DOHH2 (cell line): Measurements from ENCODE around the gene PCDH9.

Experiments used
- H3F3A ChIP-seq: fragments of 200-600 bp; sonication (generic), shearing (Covaris generic); 2 replicates; pipeline ENCODE4 v1.6.0; 2016; ENCODE audit warnings: antibody characterized with exemption, mild to moderate bottlenecking; ENCODE audit not compliant: control insufficient read depth, insufficient read depth
- H3K27ac ChIP-seq: fragments of 200-600 bp; sonication (generic); 2 replicates; pipeline ENCODE4 v1.5.1; 2014; ENCODE audit warnings: low read depth, mild to moderate bottlenecking, low read length, moderate library complexity
- H3K27me3 ChIP-seq: fragments of 200-600 bp; sonication (generic); 2 replicates; pipeline ENCODE4 v1.6.1; 2014; ENCODE audit warnings: mild to moderate bottlenecking, low read length, mixed read lengths; ENCODE audit not compliant: control insufficient read depth
- H3K36me3 ChIP-seq: fragments of 200-600 bp; sonication (generic); 2 replicates; pipeline ENCODE4 v1.6.1; 2014; ENCODE audit warnings: mild to moderate bottlenecking, low read length, moderate library complexity, mixed read lengths; ENCODE audit not compliant: control insufficient read depth
- H3K4me1 ChIP-seq: fragments of 200-600 bp; sonication (generic); 2 replicates; pipeline ENCODE4 v1.6.1; 2014; ENCODE audit warnings: mild to moderate bottlenecking, low read length, mixed read lengths; ENCODE audit not compliant: control insufficient read depth
- H3K4me2 ChIP-seq: fragments of 200-600 bp; sonication (generic); 2 replicates; pipeline ENCODE4 v1.6.0; 2014; ENCODE audit warnings: mild to moderate bottlenecking, low read length, moderate library complexity
- H3K4me3 ChIP-seq: fragments of 200-600 bp; sonication (generic); 2 replicates; pipeline ENCODE4 v1.5.1; 2014; ENCODE audit warnings: mild to moderate bottlenecking, low read length, mixed read lengths
- H3K79me2 ChIP-seq: fragments of 200-600 bp; sonication (generic); 2 replicates; pipeline ENCODE4 v1.6.1; 2014; ENCODE audit warnings: mild to moderate bottlenecking, low read length, mixed read lengths; ENCODE audit not compliant: control insufficient read depth
- H3K9me2 ChIP-seq: fragments of 200-600 bp; sonication (generic); replicated peaks from 2 replicates; pipeline ENCODE4 v1.6.1; 2014; ENCODE audit warnings: mild to moderate bottlenecking, low read length, mixed read lengths; ENCODE audit not compliant: control insufficient read depth
- H3K9me3 ChIP-seq: fragments of 200-600 bp; sonication (generic); 2 replicates; pipeline ENCODE4 v1.6.1; 2014; ENCODE audit warnings: antibody characterized with exemption, low read length, mixed read lengths; ENCODE audit not compliant: control insufficient read depth, insufficient read depth
- H4K20me1 ChIP-seq: fragments of 200-600 bp; sonication (generic); 2 replicates; pipeline ENCODE4 v1.6.0; 2014; ENCODE audit warnings: low read depth, mild to moderate bottlenecking, antibody characterized with exemption, low read length, moderate library complexity; ENCODE audit not compliant: control insufficient read depth, insufficient read depth
- EZH2phosphoT487 ChIP-seq: fragments of 200-600 bp; sonication (generic); IDR thresholded peaks from 2 replicates; pipeline ENCODE4 v1.6.1; 2017; ENCODE audit warnings: borderline replicate concordance, mild to moderate bottlenecking, antibody characterized with exemption, low read length, moderate library complexity, mixed read lengths
- TF ChIP-seq, protein P1 (sequence below): fragments of 200-600 bp; sonication (generic); IDR thresholded peaks from one replicate; pipeline ENCODE4 v1.5.1; 2014; ENCODE audit warnings: antibody characterized with exemption, mild to moderate bottlenecking, low read depth, low read length; ENCODE audit not compliant: poor library complexity, severe bottlenecking

Gene PCDH9

GRCh38 chr13:66369666-66370065 is 860.5 kb downstream of the PCDH9 start:
- no peaks in the 10 kb centered on the region for H3F3A ChIP-seq
- no peaks in the 10 kb centered on the region for H3K9me3 ChIP-seq
- no peak overlapping the region for H3K4me2 ChIP-seq
- TF ChIP-seq, protein P1, sequence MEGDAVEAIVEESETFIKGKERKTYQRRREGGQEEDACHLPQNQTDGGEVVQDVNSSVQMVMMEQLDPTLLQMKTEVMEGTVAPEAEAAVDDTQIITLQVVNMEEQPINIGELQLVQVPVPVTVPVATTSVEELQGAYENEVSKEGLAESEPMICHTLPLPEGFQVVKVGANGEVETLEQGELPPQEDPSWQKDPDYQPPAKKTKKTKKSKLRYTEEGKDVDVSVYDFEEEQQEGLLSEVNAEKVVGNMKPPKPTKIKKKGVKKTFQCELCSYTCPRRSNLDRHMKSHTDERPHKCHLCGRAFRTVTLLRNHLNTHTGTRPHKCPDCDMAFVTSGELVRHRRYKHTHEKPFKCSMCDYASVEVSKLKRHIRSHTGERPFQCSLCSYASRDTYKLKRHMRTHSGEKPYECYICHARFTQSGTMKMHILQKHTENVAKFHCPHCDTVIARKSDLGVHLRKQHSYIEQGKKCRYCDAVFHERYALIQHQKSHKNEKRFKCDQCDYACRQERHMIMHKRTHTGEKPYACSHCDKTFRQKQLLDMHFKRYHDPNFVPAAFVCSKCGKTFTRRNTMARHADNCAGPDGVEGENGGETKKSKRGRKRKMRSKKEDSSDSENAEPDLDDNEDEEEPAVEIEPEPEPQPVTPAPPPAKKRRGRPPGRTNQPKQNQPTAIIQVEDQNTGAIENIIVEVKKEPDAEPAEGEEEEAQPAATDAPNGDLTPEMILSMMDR: no peak
- TF ChIP-seq EZH2phosphoT487: no peak
- no peaks in the 10 kb centered on the region for H3K4me1 ChIP-seq
- no peaks in the 10 kb centered on the region for H3K9me2 ChIP-seq
- H3K4me3 ChIP-seq: no peak overlapping the region
- no peak overlapping the region for H3K27ac ChIP-seq
- H3K27me3 ChIP-seq: no peaks in the 10 kb centered on the region
- no peaks in the 10 kb centered on the region for H3K36me3 ChIP-seq
- no peaks in the 10 kb centered on the region for H4K20me1 ChIP-seq
- H3K79me2 ChIP-seq: no peaks in the 10 kb centered on the region

DNA sequence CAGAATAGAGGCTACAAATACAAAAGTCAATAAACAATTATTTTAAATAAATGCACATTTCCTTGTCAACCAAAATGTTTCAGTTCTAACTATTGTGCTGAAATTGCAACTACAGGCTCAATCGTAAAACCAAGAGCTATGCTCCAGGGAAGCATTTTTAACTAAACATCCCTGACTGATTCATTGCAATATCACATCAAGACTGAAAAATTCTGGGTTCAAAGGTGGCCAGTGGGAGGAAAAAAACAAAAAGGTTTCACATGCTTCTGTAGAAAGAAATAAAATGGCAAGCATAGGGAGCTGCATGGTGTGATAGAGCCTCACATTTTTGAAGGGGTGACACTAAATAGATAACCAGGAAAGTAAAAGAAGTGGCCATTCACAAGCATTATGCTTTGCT is 862.8 kb downstream of the PCDH9 start:
- H3K4me3 ChIP-seq: no peak overlapping the region
- no peaks in the 10 kb centered on the region for H3K4me1 ChIP-seq
- H3K27ac ChIP-seq: no peak overlapping the region
- H3K9me3 ChIP-seq: no peaks in the 10 kb centered on the region
- no peaks in the 10 kb centered on the region for H3F3A ChIP-seq
- H3K79me2 ChIP-seq: no peaks in the 10 kb centered on the region
- H3K36me3 ChIP-seq: no peaks in the 10 kb centered on the region
- TF ChIP-seq EZH2phosphoT487: no peak
- TF ChIP-seq, protein P1: no peak
- H3K9me2 ChIP-seq: no peaks in the 10 kb centered on the region
- H3K4me2 ChIP-seq: no peak overlapping the region
- H3K27me3 ChIP-seq: no peaks in the 10 kb centered on the region
- no peaks in the 10 kb centered on the region for H4K20me1 ChIP-seq

DNA sequence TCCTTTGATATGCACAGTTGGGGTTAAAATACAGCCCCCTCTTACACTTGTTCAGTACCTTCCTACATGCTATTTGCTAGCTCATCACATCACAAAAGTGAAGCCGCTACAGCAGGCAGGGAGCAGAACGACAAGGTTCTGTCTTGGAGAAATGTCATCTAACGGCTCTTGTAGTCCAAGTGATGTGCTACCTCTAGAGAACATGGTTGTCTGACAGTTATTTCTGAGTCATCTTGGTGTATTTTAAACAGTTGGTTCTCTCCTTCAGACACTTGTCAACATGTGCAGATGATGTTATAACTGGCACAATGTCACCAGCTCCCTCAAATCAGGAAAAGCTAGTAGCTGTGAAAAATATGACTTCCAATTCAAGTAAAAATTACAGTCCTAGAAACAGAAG is 865.0 kb downstream of the PCDH9 start:
- Histone ChIP-seq H3F3A (no peaks in the 10 kb centered on the region), H4K20me1 (no peaks in the 10 kb centered on the region), H3K79me2 (no peaks in the 10 kb centered on the region), H3K27me3 (no peaks in the 10 kb centered on the region), H3K36me3 (no peaks in the 10 kb centered on the region), H3K9me3 (no peaks in the 10 kb centered on the region), H3K4me3 (no peak overlapping the region), H3K4me2 (no peak overlapping the region), H3K4me1 (no peaks in the 10 kb centered on the region; the same call in 1 of the 2 replicates), H3K27ac (no peak overlapping the region), H3K9me2 (no peaks in the 10 kb centered on the region)
- TF ChIP-seq, protein P1: no peak
- no peak for TF ChIP-seq EZH2phosphoT487

- Histone ChIP-seq H3F3A (no peaks in the 10 kb centered on the region), H3K4me3 (no peak overlapping the region), H4K20me1 (no peaks in the 10 kb centered on the region), H3K9me2 (no peaks in the 10 kb centered on the region), H3K36me3 (no peaks in the 10 kb centered on the region), H3K27me3 (no peaks in the 10 kb centered on the region), H3K4me1 (no peaks in the 10 kb centered on the region; the same call in 1 of the 2 replicates), H3K27ac (no peak overlapping the region), H3K79me2 (no peaks in the 10 kb centered on the region), H3K9me3 (no peaks in the 10 kb centered on the region), H3K4me2 (no peak overlapping the region)
- TF ChIP-seq, protein P1: no peak
These were observed 865.8 kb downstream of the PCDH9 start for GRCh38 chr13:66364346-66364745.
